Measurements from ENCODE around the gene OTUD1.

Gene OTUD1

DNA sequence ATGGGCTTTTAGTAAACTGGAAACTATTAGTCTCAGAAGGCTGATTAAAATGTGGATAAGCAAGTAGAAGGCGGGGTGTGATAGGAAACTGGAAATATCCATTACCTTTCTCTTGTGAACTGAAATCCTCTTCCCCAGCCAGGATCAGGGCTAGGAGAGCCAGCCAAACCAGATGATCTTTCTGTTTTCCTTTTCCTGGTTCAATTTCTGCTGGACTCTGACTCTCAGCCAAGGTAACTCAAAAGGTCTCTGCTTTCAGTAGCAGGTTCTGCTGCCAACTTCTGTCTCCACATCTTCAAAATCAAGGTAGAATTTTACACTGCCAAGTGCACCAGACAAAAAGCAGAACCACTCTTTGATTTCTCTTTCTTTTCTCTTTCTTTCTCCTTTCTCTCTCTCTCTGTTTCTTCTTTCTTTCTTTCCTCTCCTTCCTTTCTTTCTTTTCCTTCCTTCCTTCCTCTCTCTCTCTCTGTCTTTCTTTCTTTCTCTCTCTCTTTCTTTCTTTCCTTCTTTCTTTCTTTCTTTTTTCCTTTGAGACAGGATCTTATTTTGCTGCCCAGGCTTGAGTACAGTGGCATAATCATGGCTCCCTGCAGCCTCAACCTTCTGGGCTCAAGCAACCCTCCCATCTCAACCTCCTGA is 30.8 kb downstream of the OTUD1 start:
- no peak for DNase-seq

DNA sequence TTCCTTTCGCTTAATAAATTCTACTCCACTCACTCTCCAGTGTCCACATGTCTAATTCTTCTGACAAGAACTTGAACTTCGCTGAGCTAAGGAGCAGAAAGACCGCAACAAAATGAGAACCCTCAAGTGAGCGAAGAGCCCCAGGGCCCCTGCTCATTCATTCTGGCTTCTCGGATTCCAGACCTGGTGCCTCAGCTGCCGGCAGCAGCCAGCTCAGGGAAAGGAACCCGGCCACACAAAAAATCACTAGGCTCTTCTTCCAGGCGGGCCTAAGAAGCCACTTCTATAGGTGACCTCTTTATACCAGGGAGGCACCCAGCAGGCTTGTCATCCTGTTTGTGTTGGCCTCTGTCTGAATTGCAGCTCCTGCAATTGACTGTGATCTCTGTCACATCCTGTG is 33.3 kb downstream of the OTUD1 start:
- no peak for DNase-seq

DNA sequence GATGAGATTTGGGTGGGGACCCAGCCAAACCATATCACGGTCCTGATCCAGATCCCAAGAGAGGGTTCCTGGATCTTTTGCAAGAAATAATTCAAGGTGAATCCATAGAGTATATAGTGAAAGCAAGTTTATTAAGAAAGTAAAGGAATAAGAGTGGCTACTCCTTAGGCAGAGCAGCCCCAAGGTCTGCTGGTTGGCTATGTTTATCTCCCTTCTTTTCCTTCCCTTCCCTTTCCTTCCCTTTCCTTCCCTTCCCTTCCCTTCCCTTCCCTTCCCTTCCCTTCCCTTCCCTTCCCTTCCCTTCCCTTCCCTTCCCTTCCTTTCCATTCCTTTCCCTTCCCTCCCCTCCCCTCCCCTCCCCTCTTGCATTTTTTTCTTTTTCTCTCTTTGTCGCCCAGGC is 35.2 kb downstream of the OTUD1 start:
- no peak for DNase-seq

DNA sequence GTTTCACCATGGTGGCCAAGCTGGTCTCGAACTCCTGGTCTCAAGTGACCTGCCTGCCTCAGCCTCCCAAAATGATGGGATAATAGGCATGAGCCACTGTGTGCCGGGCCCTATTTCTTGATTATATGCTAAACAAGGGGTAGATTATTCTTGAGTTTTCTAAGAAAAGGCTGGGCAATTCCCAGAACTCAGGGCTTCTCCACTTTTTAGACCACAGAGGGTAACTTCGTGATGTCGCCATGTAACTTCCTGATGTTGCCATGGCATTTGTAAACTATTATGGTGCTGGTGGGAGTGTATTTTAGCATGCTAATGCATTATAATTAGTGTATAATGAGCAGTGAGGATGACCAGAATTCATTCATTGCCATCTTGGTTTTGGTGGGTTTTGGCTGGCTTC is 35.8 kb downstream of the OTUD1 start:
- no peak for DNase-seq

DNA sequence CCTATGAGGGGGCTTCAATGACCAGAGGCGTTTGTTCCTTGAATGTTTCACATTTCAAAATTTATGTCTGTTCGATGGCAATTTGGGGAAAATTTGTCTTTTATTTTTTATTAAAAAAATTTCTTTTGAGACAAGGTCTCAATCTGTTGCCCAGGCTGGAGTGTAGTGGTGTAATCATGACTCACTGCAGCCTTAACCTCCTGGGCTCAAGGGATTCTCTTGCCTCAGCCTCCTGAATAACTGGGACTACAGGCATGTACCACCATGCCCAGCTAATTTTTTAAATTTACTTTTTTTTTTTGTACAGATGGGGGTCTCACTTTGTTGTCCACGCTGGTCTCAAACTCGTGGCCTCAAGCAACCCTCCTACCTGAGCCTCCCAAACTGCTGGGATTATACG is 39.7 kb downstream of the OTUD1 start:
- DNase-seq: no peak

DNA sequence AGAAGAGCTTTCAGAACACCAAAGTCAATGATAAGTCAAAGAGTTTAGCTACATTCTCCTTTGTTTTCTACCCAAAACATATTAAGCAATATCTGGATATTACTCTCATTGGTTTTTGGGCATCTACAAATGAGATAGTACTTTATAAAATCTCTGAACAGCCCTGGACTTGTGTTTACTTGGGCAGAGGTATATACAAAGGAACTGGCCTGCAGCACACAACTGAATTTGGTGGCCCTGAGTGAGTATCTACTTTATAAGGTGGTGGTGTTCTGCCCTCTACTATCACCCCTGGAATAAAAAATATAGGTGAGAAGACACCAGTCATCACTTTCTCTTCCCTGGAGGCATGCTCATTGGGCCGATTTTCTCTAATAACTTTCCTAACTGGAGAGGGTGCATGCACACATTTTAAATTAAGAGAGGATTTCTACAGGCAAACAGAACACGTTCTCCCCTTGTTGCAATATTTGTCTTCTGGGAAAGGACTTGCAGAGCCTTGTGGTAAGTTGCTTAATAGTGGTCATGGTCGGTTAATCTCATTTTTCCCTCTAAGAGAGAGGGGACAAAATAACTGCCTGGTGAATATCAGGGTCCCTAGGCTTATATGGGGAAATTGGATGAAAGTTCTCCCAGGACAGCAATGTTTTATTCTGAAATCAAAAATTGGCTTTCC is 41.1 kb downstream of the OTUD1 start:
- no peak for DNase-seq

DNA sequence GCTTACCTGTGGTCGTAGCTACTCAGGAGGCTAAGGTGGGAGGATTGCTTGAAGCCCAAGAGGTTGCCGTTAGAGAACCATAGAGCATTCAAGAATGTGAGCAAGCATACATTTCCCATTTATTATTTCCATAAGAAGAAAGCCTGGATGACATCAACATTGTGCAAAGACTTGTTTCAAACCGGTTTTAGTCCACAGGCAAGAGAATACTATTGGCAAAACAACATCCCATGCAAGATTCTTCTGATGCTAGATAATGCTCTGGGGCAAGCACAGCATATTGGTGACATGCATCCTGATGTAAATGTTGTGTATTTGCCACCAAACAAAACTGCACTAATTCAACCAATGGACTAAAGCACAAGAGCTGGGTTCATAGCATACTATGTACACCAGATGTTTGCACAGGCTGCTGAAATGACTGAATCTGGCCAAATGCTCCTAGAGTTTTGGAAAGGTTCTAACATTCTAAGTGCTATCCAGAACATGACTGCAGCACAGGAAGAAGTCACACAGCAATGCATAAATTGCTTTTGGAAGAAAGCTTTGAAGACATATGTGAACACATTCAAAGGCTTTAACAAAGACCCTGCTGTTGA is 42.6 kb downstream of the OTUD1 start:
- DNase-seq: no peak

DNA sequence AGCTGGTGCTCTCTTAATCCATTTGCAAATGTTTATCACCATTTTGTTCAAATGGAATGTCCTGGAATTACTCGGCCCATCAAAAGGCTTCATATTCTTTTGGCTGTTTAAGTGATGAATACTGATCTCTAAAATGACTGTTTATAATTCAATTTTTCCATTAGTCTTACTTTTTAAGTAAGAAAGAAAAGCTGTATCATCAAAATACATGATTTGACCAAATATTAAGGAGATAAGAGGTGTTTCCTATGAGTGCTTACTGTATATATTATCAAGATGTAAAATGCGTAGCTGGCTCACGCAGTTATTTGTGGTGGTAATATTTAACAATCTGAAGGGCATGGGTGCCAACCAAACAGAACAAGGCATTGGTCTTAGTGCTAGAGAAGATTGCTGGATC is 51.2 kb downstream of the OTUD1 start:
- DNase-seq: no peak

Measured in central memory CD4-positive, alpha-beta T cell (primary cell).